Measurements from ENCODE around the gene COL18A1. TPM values are rescaled to one million over a fixed set of nuclear protein-coding genes. Genes with fewer than 3 reads are reported as not detected.
A peak's percentile ranks its signal among the peaks of the same experiment; 100 is the strongest.

COL18A1 gene
- total and polyA plus RNA-seq, 5 donors from 2014 or later = 0.29 to 2.7 (median 1.3) TPM

DNA sequence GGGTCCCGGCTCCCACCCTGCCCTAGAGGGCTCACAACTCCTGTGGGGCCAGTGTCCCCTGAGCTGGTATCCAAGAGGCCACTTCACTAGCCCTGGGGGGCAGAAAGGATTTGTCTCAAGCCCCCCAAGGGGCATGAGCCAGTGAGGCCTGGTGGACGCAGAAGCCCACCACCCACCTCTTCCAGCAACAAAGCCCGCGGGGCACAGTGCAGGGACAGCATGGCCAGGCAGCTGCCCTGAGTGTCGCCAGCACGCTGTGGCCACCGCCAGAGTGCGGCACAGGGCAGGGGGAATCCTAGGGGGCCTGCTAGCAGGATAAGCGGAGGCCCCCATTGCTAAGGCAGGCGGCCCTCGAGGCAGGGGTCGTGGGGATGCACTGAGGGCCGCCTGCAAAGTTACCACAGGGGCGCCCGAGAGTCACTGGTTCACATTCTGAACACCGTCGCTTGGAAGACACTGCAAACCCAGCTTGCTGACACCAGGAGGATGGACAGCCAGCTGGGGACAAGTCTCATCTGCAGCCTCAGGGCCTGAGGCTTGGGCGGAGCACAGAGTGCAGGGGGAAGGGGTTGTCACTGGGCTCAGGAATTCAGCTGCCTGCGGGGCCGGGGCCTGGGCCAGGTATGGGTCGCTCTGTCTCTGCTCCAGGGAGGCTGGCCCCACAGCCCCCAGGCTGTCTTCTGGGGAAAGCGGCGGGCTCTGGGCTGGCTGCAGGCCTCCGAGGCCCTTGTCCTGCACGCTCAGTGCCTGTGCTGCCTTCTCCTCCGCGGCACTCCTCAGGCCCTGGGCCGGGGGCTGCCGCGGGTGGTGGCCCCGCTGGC is 110.5 kb downstream of the COL18A1 start:
- H3K9me3 Mint-ChIP-seq = peaks cover 0 to 26% (median 14%) of the 10 kb centered on the region in 7 donors
- H3K27me3 Mint-ChIP-seq = no peaks in the 10 kb centered on the region
- H3K36me3 ChIP-seq (ENCODE audit: control insufficient read depth, insufficient read depth, low read length) = peaks cover 6% of the 10 kb centered on the region
- no peak overlapping the region for H3K4me3 Mint-ChIP-seq
- no peak overlapping the region for H3K4me3 ChIP-seq (ENCODE audit: low read depth, low read length)
- no peak overlapping the region for H3K27ac ChIP-seq (ENCODE audit: insufficient read depth, low read length, poor library complexity, severe bottlenecking)
- peaks cover 28% of the 10 kb centered on the region for H3K36me3 Mint-ChIP-seq
- H3K9me3 ChIP-seq (ENCODE audit: control insufficient read depth in 2 of 2, low read length in 2 of 2) = peaks cover 20 to 23% of the 10 kb centered on the region in 2 experiments
- no peak for ATAC-seq (ENCODE audit: low read depth in 2 of 2)
- DNase-seq = no peak
- no peaks in the 10 kb centered on the region for H3K4me1 ChIP-seq (ENCODE audit: control insufficient read depth, insufficient read depth, low read length, poor library complexity, severe bottlenecking)
- no peaks in the 10 kb centered on the region for H3K27me3 ChIP-seq (ENCODE audit: control insufficient read depth, insufficient read depth, low read length)
- peaks cover 3 to 11% (median 8%) of the 10 kb centered on the region in 4 donors for H3K4me1 Mint-ChIP-seq
- no peak overlapping the region for H3K27ac Mint-ChIP-seq

DNA sequence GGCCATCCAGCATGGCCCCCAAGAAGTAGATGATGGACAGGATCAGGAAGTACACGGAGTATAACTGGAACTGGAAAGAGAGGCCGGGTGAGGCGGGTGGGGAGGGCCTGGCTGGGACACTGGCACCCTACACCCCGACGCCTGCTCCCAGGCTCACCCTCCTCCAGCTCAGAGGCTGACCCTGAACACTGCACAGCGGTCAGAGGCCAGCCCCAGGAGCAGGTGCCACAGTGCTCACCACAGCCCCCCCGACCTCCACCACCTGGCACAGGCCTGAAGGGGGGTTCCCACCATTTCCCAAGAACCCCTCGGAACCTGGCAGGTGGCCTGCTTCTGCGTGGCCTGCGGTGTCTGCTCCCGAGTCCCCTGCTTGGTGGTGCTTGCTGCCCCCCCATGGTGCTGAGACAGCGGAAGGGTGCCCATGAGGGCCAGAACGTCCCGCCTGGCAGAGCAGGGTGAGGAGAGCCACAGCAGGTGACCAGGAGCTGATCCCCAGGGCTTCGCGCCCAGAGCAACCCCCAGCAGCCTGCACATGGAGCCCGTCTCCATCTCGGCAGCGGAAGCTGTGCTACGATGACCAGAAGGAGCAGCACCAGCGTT is 111.2 kb downstream of the COL18A1 start:
- H3K4me1 ChIP-seq (ENCODE audit: control insufficient read depth, insufficient read depth, low read length, poor library complexity, severe bottlenecking) = no peaks in the 10 kb centered on the region
- no peak overlapping the region for H3K27ac Mint-ChIP-seq
- peaks cover 6% of the 10 kb centered on the region for H3K36me3 ChIP-seq (ENCODE audit: control insufficient read depth, insufficient read depth, low read length)
- H3K4me3 ChIP-seq (ENCODE audit: low read depth, low read length) = no peak overlapping the region
- peaks cover 0 to 31% (median 14%) of the 10 kb centered on the region in 7 donors for H3K9me3 Mint-ChIP-seq
- no peak overlapping the region for H3K27ac ChIP-seq (ENCODE audit: insufficient read depth, low read length, poor library complexity, severe bottlenecking)
- no peak overlapping the region for H3K4me3 Mint-ChIP-seq
- DNase-seq (no peak), ATAC-seq (ENCODE audit: low read depth in 2 of 2) (no peak)
- H3K27me3 Mint-ChIP-seq = no peaks in the 10 kb centered on the region
- peaks cover 34% of the 10 kb centered on the region for H3K36me3 Mint-ChIP-seq
- H3K9me3 ChIP-seq (ENCODE audit: control insufficient read depth in 2 of 2, low read length in 2 of 2) = peaks cover 20 to 26% of the 10 kb centered on the region in 2 experiments
- no peaks in the 10 kb centered on the region for H3K27me3 ChIP-seq (ENCODE audit: control insufficient read depth, insufficient read depth, low read length)
- peaks cover 3 to 11% (median 8%) of the 10 kb centered on the region in 4 donors for H3K4me1 Mint-ChIP-seq

DNA sequence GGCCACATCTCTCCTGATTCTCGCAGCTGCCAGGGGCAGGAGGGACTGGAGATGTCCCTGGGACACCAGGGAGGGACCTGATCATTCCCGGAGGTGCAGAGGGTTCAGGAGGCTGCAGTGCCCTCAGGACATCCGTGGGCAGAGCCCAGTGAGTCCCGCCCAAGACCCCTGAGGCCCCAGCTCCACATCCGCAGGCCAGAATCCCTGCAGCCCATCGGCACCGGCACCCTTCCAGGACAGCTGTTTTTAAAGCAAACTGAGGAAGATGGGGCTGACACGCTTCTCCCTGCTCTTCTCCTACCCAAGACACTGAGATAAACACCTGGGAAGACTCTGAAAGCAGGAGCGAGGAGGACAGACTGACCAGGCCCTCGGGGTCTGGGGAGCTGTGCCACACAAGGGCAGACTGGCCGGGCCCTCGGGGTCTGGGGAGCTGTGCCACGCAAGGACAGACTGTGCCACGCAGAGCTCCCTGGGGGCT is 111.7 kb downstream of the COL18A1 start:
- H3K36me3 ChIP-seq (ENCODE audit: control insufficient read depth, insufficient read depth, low read length) = peaks cover 6% of the 10 kb centered on the region
- peak overlapping the region in 1 of 3 donors; percentile 36 for H3K27ac Mint-ChIP-seq
- H3K27me3 Mint-ChIP-seq = no peaks in the 10 kb centered on the region
- H3K27me3 ChIP-seq (ENCODE audit: control insufficient read depth, insufficient read depth, low read length) = no peaks in the 10 kb centered on the region
- no peak for ATAC-seq (ENCODE audit: low read depth in 2 of 2)
- no peak for DNase-seq
- peaks cover 39% of the 10 kb centered on the region for H3K36me3 Mint-ChIP-seq
- H3K27ac ChIP-seq (ENCODE audit: insufficient read depth, low read length, poor library complexity, severe bottlenecking) = no peak overlapping the region
- H3K4me1 ChIP-seq (ENCODE audit: control insufficient read depth, insufficient read depth, low read length, poor library complexity, severe bottlenecking) = no peaks in the 10 kb centered on the region
- H3K4me3 Mint-ChIP-seq = no peak overlapping the region
- peaks cover 0 to 31% (median 14%) of the 10 kb centered on the region in 7 donors for H3K9me3 Mint-ChIP-seq
- H3K4me1 Mint-ChIP-seq = peaks cover 3 to 11% (median 8%) of the 10 kb centered on the region in 4 donors
- H3K9me3 ChIP-seq (ENCODE audit: control insufficient read depth in 2 of 2, low read length in 2 of 2) = peaks cover 20 to 29% of the 10 kb centered on the region in 2 experiments
- no peak overlapping the region for H3K4me3 ChIP-seq (ENCODE audit: low read depth, low read length)

DNA sequence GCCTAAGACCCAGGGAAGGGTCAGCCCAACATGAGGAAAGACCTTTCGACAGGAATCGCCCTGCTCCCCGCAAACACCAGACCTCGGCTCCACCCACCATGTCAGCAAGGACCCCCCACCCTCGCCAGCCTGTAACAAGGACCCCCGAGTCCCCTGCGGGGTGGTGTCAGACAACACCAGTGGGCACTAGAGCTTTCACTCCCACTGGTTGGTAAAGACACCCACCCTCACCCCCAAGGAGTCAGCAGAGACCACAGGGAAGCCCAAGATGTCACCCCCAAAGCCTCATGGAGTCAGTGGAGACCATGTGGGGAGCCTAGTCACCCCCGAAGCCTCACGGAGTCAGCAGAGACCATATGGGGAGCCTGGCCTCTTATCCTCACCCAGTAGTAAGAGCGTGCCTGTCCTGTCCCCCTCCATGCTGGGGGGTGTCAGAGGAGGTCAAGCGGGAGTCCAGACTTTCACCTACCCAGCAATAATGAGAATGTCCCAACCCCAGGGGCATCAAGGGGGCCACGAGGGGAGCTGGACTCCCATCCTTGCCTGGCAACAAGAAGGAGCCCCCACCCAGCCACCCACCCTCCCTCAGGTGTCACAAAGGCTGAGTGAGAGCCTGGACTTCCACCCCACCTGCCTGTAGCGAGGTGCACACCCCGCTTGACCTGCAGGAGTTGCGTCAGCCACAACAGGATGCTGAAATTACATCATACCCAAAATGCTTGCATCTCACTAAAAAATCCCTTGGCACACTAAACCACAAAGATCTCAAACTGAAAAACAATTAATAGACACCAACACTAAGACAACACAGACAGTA is 112.5 kb downstream of the COL18A1 start:
- Mint-ChIP-seq H3K4me1 (peaks cover 3 to 11% (median 8%) of the 10 kb centered on the region in 4 donors), H3K4me3 (no peak overlapping the region), H3K36me3 (peaks cover 47% of the 10 kb centered on the region), H3K27ac (peak overlapping the region in 2 of 3 donors; percentile 18 to 36), H3K9me3 (peaks cover 0 to 31% (median 14%) of the 10 kb centered on the region in 7 donors), H3K27me3 (no peaks in the 10 kb centered on the region)
- Histone ChIP-seq H3K9me3 (ENCODE audit: control insufficient read depth in 2 of 2, low read length in 2 of 2) (peaks cover 20 to 29% of the 10 kb centered on the region in 2 experiments), H3K36me3 (ENCODE audit: control insufficient read depth, insufficient read depth, low read length) (peaks cover 6% of the 10 kb centered on the region), H3K4me3 (ENCODE audit: low read depth, low read length) (no peak overlapping the region), H3K4me1 (ENCODE audit: control insufficient read depth, insufficient read depth, low read length, poor library complexity, severe bottlenecking) (no peaks in the 10 kb centered on the region), H3K27me3 (ENCODE audit: control insufficient read depth, insufficient read depth, low read length) (no peaks in the 10 kb centered on the region), H3K27ac (ENCODE audit: insufficient read depth, low read length, poor library complexity, severe bottlenecking) (no peak overlapping the region)
- ATAC-seq (ENCODE audit: low read depth in 2 of 2) (no peak), DNase-seq (peak in 2 of 3 donors; percentile 15 to 50)

DNA sequence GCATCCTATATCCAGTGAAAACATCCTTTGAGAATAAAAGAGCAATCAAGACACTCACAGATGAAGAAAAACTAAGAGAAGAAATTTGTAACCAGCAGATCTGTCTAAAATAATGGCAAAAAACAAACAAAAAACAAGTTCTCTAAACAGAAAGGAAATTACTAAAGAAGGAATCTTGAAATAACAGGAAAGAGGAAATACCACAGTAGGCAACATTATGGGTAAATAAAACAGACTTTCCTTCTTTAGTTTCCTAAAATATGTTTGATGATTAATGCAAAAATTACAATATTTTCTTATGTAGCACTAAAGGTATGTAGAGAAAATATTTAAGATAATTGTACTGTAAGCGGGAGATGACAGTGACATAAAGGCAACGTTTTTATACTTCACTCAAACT is 113.8 kb downstream of the COL18A1 start:
- Histone ChIP-seq H3K27ac (ENCODE audit: insufficient read depth, low read length, poor library complexity, severe bottlenecking) (no peak overlapping the region), H3K9me3 (ENCODE audit: control insufficient read depth in 2 of 2, low read length in 2 of 2) (peaks cover 20 to 29% of the 10 kb centered on the region in 2 experiments), H3K4me1 (ENCODE audit: control insufficient read depth, insufficient read depth, low read length, poor library complexity, severe bottlenecking) (no peaks in the 10 kb centered on the region), H3K36me3 (ENCODE audit: control insufficient read depth, insufficient read depth, low read length) (peaks cover 6% of the 10 kb centered on the region), H3K4me3 (ENCODE audit: low read depth, low read length) (no peak overlapping the region), H3K27me3 (ENCODE audit: control insufficient read depth, insufficient read depth, low read length) (no peaks in the 10 kb centered on the region)
- Mint-ChIP-seq H3K27me3 (no peaks in the 10 kb centered on the region), H3K27ac (no peak overlapping the region), H3K4me3 (peak overlapping the region in 1 of 4 donors; percentile 74), H3K36me3 (peaks cover 55% of the 10 kb centered on the region), H3K9me3 (peaks cover 0 to 31% (median 14%) of the 10 kb centered on the region in 7 donors), H3K4me1 (peaks cover 3 to 11% (median 8%) of the 10 kb centered on the region in 4 donors)
- DNase-seq = no peak
- ATAC-seq (ENCODE audit: low read depth in 2 of 2) = no peak

DNA sequence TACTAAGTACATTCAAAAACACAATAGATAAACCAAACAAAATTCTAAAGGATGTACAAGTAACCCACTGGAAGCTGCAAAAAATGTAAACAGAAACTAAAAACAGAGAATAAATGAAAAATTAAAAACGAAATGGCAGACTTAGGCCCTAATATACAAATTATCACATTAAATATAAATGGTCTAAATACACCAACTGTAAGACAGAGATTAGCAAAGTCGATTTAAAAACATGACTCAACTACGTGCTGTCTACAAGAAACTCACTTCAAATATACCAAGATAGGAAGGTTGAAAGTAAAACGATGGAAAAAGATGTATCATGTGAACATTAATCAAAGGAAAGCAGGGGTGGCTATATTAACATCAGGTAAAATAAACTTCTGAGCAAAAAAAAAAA is 114.2 kb downstream of the COL18A1 start:
- DNase-seq = no peak
- Histone ChIP-seq H3K27ac (ENCODE audit: insufficient read depth, low read length, poor library complexity, severe bottlenecking) (no peak overlapping the region), H3K4me1 (ENCODE audit: control insufficient read depth, insufficient read depth, low read length, poor library complexity, severe bottlenecking) (no peaks in the 10 kb centered on the region), H3K9me3 (ENCODE audit: control insufficient read depth in 2 of 2, low read length in 2 of 2) (peaks cover 20 to 29% of the 10 kb centered on the region in 2 experiments), H3K27me3 (ENCODE audit: control insufficient read depth, insufficient read depth, low read length) (no peaks in the 10 kb centered on the region), H3K4me3 (ENCODE audit: low read depth, low read length) (no peak overlapping the region), H3K36me3 (ENCODE audit: control insufficient read depth, insufficient read depth, low read length) (peaks cover 6% of the 10 kb centered on the region)
- H3K27me3 Mint-ChIP-seq = no peaks in the 10 kb centered on the region
- H3K4me1 Mint-ChIP-seq = peaks cover 3 to 10% (median 8%) of the 10 kb centered on the region in 4 donors
- H3K27ac Mint-ChIP-seq = no peak overlapping the region
- peaks cover 55% of the 10 kb centered on the region for H3K36me3 Mint-ChIP-seq
- H3K4me3 Mint-ChIP-seq = no peak overlapping the region
- ATAC-seq (ENCODE audit: low read depth in 2 of 2) = no peak
- H3K9me3 Mint-ChIP-seq = peaks cover 0 to 31% (median 14%) of the 10 kb centered on the region in 7 donors

DNA sequence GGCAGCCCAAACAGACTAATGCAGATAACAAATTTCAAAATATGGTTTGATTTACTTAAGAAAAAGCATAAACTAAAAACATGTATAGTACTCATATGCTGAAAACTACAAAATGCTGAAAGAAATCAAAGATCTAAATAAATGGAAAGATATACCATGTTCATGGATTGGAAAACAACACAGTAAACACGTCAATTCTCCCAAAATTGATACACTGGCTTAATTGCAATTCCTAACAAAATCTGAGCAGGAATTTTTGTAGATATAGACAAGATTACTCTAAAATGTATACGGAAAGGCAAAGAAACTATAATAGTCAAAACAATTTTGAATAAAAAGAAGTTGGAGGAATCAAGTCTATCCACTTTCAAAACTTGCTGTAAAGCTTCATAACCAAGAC is 116.3 kb downstream of the COL18A1 start:
- Histone ChIP-seq H3K4me1 (ENCODE audit: control insufficient read depth, insufficient read depth, low read length, poor library complexity, severe bottlenecking) (no peaks in the 10 kb centered on the region), H3K27me3 (ENCODE audit: control insufficient read depth, insufficient read depth, low read length) (no peaks in the 10 kb centered on the region), H3K36me3 (ENCODE audit: control insufficient read depth, insufficient read depth, low read length) (peaks cover 6% of the 10 kb centered on the region), H3K9me3 (ENCODE audit: control insufficient read depth in 2 of 2, low read length in 2 of 2) (peaks cover 20 to 29% of the 10 kb centered on the region in 2 experiments), H3K27ac (ENCODE audit: insufficient read depth, low read length, poor library complexity, severe bottlenecking) (no peak overlapping the region), H3K4me3 (ENCODE audit: low read depth, low read length) (no peak overlapping the region)
- H3K4me1 Mint-ChIP-seq = peaks cover 3 to 10% (median 8%) of the 10 kb centered on the region in 4 donors
- no peak overlapping the region for H3K27ac Mint-ChIP-seq
- H3K36me3 Mint-ChIP-seq = peaks cover 55% of the 10 kb centered on the region
- peaks cover 0 to 31% (median 13%) of the 10 kb centered on the region in 7 donors for H3K9me3 Mint-ChIP-seq
- H3K4me3 Mint-ChIP-seq = no peak overlapping the region
- H3K27me3 Mint-ChIP-seq = no peaks in the 10 kb centered on the region
- ATAC-seq (ENCODE audit: low read depth in 2 of 2) (no peak), DNase-seq (no peak)
